Measurements from ENCODE around the gene ISYNA1. TPM values are rescaled to one million over a fixed set of nuclear protein-coding genes. Genes with fewer than 3 reads are reported as not detected.

ISYNA1 gene
- total RNA-seq, 1 donor from 2014 or later: 111 TPM

DNA sequence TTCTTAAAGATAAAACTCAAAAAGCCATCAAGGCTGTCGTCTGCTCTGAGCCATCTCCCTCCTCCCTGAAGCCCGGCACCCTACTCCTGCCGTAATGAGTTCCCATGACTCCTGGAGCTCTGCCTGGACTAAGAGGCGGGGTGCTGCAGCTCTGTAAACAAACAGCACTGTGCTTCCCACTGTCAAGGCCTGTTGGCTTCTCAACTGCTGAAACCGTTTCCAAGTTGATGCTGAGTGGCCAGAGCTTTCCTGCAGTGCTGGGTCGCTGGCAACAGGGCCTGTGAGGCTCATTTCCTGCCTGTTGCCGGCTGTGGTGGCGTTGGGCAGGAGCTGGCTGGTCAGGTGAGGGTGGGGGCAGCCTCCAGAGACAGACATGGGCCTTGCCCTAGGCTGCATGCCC, 26.7 kb upstream of the ISYNA1 start:
- Mint-ChIP-seq H3K27ac (ENCODE audit: unreplicated experiment) (no peak overlapping the region), H3K4me1 (ENCODE audit: low read depth, unreplicated experiment) (peaks cover 5% of the 10 kb centered on the region), H3K36me3 (ENCODE audit: unreplicated experiment) (no peaks in the 10 kb centered on the region), H3K27me3 (ENCODE audit: unreplicated experiment) (peaks cover 11% of the 10 kb centered on the region), H3K4me3 (ENCODE audit: unreplicated experiment) (no peak overlapping the region), H3K9me3 (ENCODE audit: unreplicated experiment) (peaks cover 6% of the 10 kb centered on the region)
- DNase-seq: no peak
- TF ChIP-seq, protein P1, sequence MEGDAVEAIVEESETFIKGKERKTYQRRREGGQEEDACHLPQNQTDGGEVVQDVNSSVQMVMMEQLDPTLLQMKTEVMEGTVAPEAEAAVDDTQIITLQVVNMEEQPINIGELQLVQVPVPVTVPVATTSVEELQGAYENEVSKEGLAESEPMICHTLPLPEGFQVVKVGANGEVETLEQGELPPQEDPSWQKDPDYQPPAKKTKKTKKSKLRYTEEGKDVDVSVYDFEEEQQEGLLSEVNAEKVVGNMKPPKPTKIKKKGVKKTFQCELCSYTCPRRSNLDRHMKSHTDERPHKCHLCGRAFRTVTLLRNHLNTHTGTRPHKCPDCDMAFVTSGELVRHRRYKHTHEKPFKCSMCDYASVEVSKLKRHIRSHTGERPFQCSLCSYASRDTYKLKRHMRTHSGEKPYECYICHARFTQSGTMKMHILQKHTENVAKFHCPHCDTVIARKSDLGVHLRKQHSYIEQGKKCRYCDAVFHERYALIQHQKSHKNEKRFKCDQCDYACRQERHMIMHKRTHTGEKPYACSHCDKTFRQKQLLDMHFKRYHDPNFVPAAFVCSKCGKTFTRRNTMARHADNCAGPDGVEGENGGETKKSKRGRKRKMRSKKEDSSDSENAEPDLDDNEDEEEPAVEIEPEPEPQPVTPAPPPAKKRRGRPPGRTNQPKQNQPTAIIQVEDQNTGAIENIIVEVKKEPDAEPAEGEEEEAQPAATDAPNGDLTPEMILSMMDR (IDR thresholded peaks at IDR 0.05; ENCODE audit: partially characterized antibody, unreplicated experiment): no peak

DNA sequence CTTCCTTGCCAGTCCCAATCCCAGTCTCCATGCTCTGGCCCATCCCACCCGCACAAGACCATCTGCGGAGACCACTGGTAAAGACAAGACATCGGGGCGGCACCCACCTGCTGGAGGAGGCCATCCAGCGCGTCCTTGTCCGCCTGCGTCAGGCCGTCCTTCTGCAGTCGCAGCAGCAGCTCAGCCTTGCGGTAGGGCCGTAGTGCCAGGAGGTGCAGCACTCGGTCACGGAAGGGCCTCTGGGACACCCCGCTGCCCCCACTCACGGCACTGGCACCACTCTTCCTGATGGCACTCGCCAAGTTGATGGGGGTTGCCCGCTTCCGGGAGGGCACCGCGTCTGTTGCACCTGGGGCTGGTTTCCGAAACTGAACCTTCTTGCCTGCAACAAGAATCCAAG, 23.5 kb upstream of the ISYNA1 start:
- Mint-ChIP-seq H3K4me3 (ENCODE audit: unreplicated experiment) (no peak overlapping the region), H3K4me1 (ENCODE audit: low read depth, unreplicated experiment) (peaks cover 13% of the 10 kb centered on the region), H3K36me3 (ENCODE audit: unreplicated experiment) (no peaks in the 10 kb centered on the region), H3K27me3 (ENCODE audit: unreplicated experiment) (peaks cover 9% of the 10 kb centered on the region), H3K9me3 (ENCODE audit: unreplicated experiment) (peaks cover 3% of the 10 kb centered on the region), H3K27ac (ENCODE audit: unreplicated experiment) (no peak overlapping the region)
- TF ChIP-seq, protein P1 (IDR thresholded peaks at IDR 0.05; ENCODE audit: partially characterized antibody, unreplicated experiment): no peak
- no peak for DNase-seq

DNA sequence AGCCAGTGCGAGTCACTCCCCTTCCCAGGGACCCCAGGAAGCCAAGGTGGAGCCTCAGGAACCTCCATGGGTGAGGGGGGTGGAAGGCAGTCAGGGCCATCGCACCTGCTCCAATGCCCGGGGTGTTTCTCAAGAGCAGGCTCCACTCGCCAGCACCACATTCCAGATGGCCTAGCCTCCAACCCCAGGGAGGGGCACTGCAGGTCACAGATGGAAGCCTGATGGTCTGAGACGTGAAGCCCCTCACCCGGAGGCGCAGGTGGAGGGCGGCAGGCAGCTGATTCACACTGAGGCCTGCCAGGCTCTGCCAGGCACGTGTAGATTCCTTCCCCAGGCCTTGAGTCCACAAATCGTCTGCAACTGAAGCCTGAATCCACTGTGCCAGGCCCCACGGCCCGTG, 23.0 kb upstream of the ISYNA1 start:
- Mint-ChIP-seq H3K9me3 (ENCODE audit: unreplicated experiment) (peaks cover 3% of the 10 kb centered on the region), H3K27ac (ENCODE audit: unreplicated experiment) (no peak overlapping the region), H3K4me3 (ENCODE audit: unreplicated experiment) (no peak overlapping the region), H3K4me1 (ENCODE audit: low read depth, unreplicated experiment) (peaks cover 13% of the 10 kb centered on the region), H3K27me3 (ENCODE audit: unreplicated experiment) (peaks cover 9% of the 10 kb centered on the region), H3K36me3 (ENCODE audit: unreplicated experiment) (no peaks in the 10 kb centered on the region)
- no peak for DNase-seq
- TF ChIP-seq, protein P1 (IDR thresholded peaks at IDR 0.05; ENCODE audit: partially characterized antibody, unreplicated experiment): no peak

DNA sequence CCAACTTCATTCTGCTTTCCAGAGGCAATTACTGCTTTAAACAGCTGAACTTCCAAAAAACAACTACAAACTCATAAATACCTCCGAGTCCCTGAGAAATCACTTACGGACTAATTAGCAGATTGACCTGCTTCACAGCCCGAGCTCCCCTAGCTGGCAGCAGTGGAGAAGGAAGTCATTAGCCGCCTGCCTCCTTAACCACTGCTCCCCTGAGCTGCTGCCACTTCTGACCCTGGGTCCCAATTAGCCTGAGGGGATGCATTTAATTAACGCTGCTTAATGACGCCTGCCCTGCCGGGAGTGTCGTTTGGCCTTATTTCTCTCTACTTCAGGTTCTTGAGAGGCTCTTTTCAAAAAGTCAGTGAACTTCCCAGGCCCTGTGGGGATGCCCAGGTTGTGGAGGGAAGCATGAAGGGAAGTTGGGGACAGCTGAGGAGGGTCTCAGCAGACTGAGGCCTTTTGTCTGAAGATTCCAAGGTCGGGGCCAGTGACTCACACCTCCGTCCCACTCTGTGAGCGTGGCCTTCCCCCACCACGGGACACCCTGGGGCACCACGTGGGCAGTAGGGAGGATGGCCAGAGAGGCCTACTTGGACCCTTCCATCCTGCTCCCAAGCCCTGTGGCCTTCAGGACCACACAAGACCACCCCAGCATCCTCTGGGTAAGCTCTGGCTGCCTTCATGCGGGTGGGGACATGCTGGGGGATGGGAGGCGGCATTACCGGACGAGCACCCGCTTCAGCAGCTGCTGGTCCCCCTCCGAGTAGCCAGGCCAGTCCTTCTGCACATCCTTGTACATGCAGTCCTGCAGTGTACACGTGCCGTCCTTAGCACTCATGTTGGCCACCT, 19.8 kb upstream of the ISYNA1 start:
- Mint-ChIP-seq H3K27ac (ENCODE audit: unreplicated experiment) (no peak overlapping the region), H3K36me3 (ENCODE audit: unreplicated experiment) (no peaks in the 10 kb centered on the region), H3K27me3 (ENCODE audit: unreplicated experiment) (peaks cover 7% of the 10 kb centered on the region), H3K9me3 (ENCODE audit: unreplicated experiment) (peaks cover 3% of the 10 kb centered on the region), H3K4me3 (ENCODE audit: unreplicated experiment) (no peak overlapping the region), H3K4me1 (ENCODE audit: low read depth, unreplicated experiment) (peaks cover 13% of the 10 kb centered on the region)
- TF ChIP-seq, protein P1 (IDR thresholded peaks at IDR 0.05; ENCODE audit: partially characterized antibody, unreplicated experiment): no peak
- no peak for DNase-seq

DNA sequence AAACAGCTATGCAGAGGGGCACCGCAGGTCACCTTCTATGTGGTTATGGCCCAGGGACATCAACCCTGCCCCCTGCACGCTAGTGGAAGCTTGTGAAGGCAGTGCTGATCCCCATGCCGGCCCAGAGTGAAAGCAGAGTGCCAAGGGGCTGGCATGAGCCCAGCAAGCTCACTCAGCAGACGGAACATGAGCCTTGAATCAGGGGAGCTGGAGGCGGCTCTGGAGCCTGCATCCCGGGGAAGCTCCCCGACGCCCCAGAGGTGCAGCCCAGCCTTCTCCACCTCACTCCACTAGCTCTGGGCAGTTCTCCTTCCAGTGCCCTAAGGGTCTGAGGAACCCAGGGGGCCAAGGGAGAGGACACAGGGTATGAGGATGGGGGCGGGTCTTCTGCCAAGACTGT, 19.0 kb upstream of the ISYNA1 start:
- no peak for DNase-seq
- TF ChIP-seq, protein P1 (IDR thresholded peaks at IDR 0.05; ENCODE audit: partially characterized antibody, unreplicated experiment): no peak
- Mint-ChIP-seq H3K36me3 (ENCODE audit: unreplicated experiment) (no peaks in the 10 kb centered on the region), H3K9me3 (ENCODE audit: unreplicated experiment) (peaks cover 3% of the 10 kb centered on the region), H3K27me3 (ENCODE audit: unreplicated experiment) (peaks cover 5% of the 10 kb centered on the region), H3K4me1 (ENCODE audit: low read depth, unreplicated experiment) (peaks cover 20% of the 10 kb centered on the region), H3K27ac (ENCODE audit: unreplicated experiment) (no peak overlapping the region), H3K4me3 (ENCODE audit: unreplicated experiment) (no peak overlapping the region)
